ENCODE results near the gene SLC26A6. TPM values are rescaled to one million over a fixed set of nuclear protein-coding genes. Genes with fewer than 3 reads are reported as not detected.

Gene SLC26A6
- total RNA-seq, 1 experiment from 2014 or later: 36.3 TPM

DNA sequence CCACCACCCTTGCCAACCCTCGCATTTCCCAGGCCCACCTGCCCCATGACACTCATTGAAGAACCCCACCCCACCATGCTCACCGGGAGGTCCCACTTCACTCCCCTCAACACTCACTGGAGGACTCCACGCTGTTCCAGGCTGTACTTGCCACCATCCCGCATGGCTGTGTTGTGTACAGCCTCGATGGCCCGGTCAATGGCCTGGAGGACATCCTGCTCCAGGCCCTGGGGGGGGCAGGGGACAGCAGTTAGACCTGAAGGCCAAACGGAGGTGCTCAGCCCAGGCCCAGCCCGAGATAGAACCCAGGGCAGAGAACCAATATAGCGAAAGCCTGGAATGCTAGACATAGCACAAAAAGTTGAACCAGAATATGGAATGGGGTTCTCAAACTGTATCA is 47.5 kb upstream of the SLC26A6 start:
- TF ChIP-seq, protein P1, sequence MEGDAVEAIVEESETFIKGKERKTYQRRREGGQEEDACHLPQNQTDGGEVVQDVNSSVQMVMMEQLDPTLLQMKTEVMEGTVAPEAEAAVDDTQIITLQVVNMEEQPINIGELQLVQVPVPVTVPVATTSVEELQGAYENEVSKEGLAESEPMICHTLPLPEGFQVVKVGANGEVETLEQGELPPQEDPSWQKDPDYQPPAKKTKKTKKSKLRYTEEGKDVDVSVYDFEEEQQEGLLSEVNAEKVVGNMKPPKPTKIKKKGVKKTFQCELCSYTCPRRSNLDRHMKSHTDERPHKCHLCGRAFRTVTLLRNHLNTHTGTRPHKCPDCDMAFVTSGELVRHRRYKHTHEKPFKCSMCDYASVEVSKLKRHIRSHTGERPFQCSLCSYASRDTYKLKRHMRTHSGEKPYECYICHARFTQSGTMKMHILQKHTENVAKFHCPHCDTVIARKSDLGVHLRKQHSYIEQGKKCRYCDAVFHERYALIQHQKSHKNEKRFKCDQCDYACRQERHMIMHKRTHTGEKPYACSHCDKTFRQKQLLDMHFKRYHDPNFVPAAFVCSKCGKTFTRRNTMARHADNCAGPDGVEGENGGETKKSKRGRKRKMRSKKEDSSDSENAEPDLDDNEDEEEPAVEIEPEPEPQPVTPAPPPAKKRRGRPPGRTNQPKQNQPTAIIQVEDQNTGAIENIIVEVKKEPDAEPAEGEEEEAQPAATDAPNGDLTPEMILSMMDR (IDR thresholded peaks at IDR 0.05): no peak
- TF ChIP-seq POLR2AphosphoS5 (IDR thresholded peaks at IDR 0.05; ENCODE audit: low read depth, low read length): no peak
- TF ChIP-seq, protein P2, sequence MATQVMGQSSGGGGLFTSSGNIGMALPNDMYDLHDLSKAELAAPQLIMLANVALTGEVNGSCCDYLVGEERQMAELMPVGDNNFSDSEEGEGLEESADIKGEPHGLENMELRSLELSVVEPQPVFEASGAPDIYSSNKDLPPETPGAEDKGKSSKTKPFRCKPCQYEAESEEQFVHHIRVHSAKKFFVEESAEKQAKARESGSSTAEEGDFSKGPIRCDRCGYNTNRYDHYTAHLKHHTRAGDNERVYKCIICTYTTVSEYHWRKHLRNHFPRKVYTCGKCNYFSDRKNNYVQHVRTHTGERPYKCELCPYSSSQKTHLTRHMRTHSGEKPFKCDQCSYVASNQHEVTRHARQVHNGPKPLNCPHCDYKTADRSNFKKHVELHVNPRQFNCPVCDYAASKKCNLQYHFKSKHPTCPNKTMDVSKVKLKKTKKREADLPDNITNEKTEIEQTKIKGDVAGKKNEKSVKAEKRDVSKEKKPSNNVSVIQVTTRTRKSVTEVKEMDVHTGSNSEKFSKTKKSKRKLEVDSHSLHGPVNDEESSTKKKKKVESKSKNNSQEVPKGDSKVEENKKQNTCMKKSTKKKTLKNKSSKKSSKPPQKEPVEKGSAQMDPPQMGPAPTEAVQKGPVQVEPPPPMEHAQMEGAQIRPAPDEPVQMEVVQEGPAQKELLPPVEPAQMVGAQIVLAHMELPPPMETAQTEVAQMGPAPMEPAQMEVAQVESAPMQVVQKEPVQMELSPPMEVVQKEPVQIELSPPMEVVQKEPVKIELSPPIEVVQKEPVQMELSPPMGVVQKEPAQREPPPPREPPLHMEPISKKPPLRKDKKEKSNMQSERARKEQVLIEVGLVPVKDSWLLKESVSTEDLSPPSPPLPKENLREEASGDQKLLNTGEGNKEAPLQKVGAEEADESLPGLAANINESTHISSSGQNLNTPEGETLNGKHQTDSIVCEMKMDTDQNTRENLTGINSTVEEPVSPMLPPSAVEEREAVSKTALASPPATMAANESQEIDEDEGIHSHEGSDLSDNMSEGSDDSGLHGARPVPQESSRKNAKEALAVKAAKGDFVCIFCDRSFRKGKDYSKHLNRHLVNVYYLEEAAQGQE (IDR thresholded peaks at IDR 0.05; ENCODE audit: insufficient read depth in 1 of 2, low read depth in 2 of 2, low read length in 1 of 2): no peak
- ATAC-seq (no peak), DNase-seq (ENCODE audit: low read depth, low spot score) (no peak)
- no peak overlapping the region for H3K27ac ChIP-seq (ENCODE audit: low read length)
- H3K9me3 ChIP-seq (ENCODE audit: control insufficient read depth, insufficient read depth, low read depth, low read length): no peaks in the 10 kb centered on the region
- H3K4me1 ChIP-seq (ENCODE audit: control insufficient read depth, insufficient read depth, low read length): peaks cover 12% of the 10 kb centered on the region; the same call in 1 of the 2 replicates
- ChIA-PET CTCF (interaction anchor here (0.7 kb wide), 1 partner anchor 83 kb away, joined by 3 read pairs; no protein-coding TSS in a partner anchor), POLR2A (no interaction called here)
- H3K4me3 ChIP-seq (ENCODE audit: low read depth in 2 of 2, low read length in 2 of 2): no peak overlapping the region
- intact Hi-C loops (cut with micrococcal nuclease; ENCODE audit: unreplicated experiment) (no loop called here), in situ Hi-C loops (cut with HindIII; ENCODE audit: low pct_unique_long_range_greater_than_20kb, low sequenced_read_pairs) (no loop called here)
- no peaks in the 10 kb centered on the region; the same call in 1 of the 2 replicates for H3K36me3 ChIP-seq (ENCODE audit: control insufficient read depth, insufficient read depth, low read length)
- BruUV-seq (replicated peaks): no TSS peak
- no peaks in the 10 kb centered on the region for H3K27me3 ChIP-seq (ENCODE audit: control insufficient read depth, insufficient read depth, low read length)

DNA sequence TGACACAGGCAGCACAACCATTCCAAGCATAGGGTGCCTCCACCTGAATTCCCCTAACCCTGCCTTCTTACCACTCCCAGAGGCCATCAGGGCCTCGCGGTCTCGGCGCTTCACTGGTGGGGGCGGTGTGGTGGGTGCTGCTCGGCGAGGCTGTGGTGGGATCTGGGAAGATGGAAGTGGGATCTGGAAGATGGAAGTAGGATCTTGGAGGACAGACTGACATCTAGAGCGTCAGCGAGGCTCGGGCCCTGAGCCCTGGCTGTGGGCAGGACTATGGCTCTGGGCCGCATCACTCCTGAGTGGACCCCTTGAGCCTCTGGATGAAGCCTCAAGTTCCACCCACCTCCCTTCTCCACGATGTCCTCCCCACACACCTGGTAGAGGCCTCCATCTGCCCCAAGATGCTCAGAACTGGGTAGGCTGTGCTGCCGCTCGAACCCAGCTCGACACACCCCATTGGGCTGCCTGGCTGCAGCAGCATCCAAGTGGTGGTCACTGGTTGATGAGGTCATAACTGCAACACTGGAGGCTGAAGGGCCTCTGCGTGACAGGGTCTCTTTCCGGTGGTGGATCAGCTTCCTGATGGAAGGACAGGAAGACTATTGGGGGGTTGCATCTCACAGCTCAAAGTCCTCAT is 46.8 kb upstream of the SLC26A6 start:
- Histone ChIP-seq H3K9me3 (ENCODE audit: control insufficient read depth, insufficient read depth, low read depth, low read length) (no peaks in the 10 kb centered on the region), H3K27ac (ENCODE audit: low read length) (no peak overlapping the region), H3K27me3 (ENCODE audit: control insufficient read depth, insufficient read depth, low read length) (no peaks in the 10 kb centered on the region), H3K36me3 (ENCODE audit: control insufficient read depth, insufficient read depth, low read length) (no peaks in the 10 kb centered on the region; the same call in 1 of the 2 replicates), H3K4me1 (ENCODE audit: control insufficient read depth, insufficient read depth, low read length) (peaks cover 12% of the 10 kb centered on the region; the same call in 1 of the 2 replicates), H3K4me3 (ENCODE audit: low read depth in 2 of 2, low read length in 2 of 2) (no peak overlapping the region)
- no TSS peak for BruUV-seq (replicated peaks)
- in situ Hi-C loops (cut with HindIII; ENCODE audit: low pct_unique_long_range_greater_than_20kb, low sequenced_read_pairs): no loop called here
- ATAC-seq (no peak), DNase-seq (ENCODE audit: low read depth, low spot score) (no peak)
- ChIA-PET POLR2A (no interaction called here), CTCF (interaction anchor here (0.7 kb wide), 1 partner anchor 84 kb away, joined by 3 read pairs; no protein-coding TSS in a partner anchor)
- intact Hi-C loops (cut with micrococcal nuclease; ENCODE audit: unreplicated experiment): no loop called here
- TF ChIP-seq TCF7L2 (IDR thresholded peaks at IDR 0.05; ENCODE audit: low read depth, low read length): no peak
- TF ChIP-seq SIN3A (IDR thresholded peaks at IDR 0.05; ENCODE audit: borderline replicate concordance, insufficient read depth, low read depth, low read length): no peak
- TF ChIP-seq, protein P2 (IDR thresholded peaks at IDR 0.05; ENCODE audit: insufficient read depth in 1 of 2, low read depth in 2 of 2, low read length in 1 of 2): no peak
- TF ChIP-seq, protein P1 (IDR thresholded peaks at IDR 0.05): no peak
- TF ChIP-seq POLR2AphosphoS5 (IDR thresholded peaks at IDR 0.05; ENCODE audit: low read depth, low read length): no peak
